ENCODE results near the gene ARID1A. TPM values are rescaled to one million over a fixed set of nuclear protein-coding genes. Genes with fewer than 3 reads are reported as not detected.

The ARID1A gene
- polyA plus RNA-seq, 1 donor (not counting 4 experiments of a cell fraction or from before 2014, with no cell fraction given), result 10.2 TPM

GRCh38 chr1:26782521-26783212 is 86.9 kb downstream of the ARID1A start:
- Histone ChIP-seq H3K36me3 (ENCODE audit: control insufficient read depth in 2 of 2, extremely low read depth in 1 of 2, insufficient read depth in 2 of 2, low read length in 2 of 2) (peaks cover 24 to 29% of the 10 kb centered on the region in 2 experiments), H3K4me3 (ENCODE audit: control insufficient read depth in 2 of 3, extremely low read depth in 1 of 3, insufficient read depth in 2 of 3, low read depth in 1 of 3, low read length in 3 of 3) (no peak overlapping the region), H3K4me1 (ENCODE audit: control insufficient read depth, extremely low read depth, insufficient read depth, low read length) (peaks cover 19% of the 10 kb centered on the region), H3K27me3 (ENCODE audit: control insufficient read depth, extremely low read depth, insufficient read depth, low read length) (no peaks in the 10 kb centered on the region), H3K79me2 (ENCODE audit: control insufficient read depth, insufficient read depth, low read length) (peaks cover 4% of the 10 kb centered on the region), H3K9me1 (ENCODE audit: control insufficient read depth, extremely low read depth, insufficient read depth, low read length) (no peaks in the 10 kb centered on the region), H2AFZ (ENCODE audit: control insufficient read depth, low read length) (no peak overlapping the region), H3K4me2 (ENCODE audit: control insufficient read depth, extremely low read depth, insufficient read depth, low read depth, low read length) (no peak overlapping the region), H4K20me1 (ENCODE audit: control insufficient read depth, extremely low read depth, insufficient read depth, low read length) (no peaks in the 10 kb centered on the region), H3K27ac (ENCODE audit: control insufficient read depth, insufficient read depth, low read length) (no peak overlapping the region), H3K9ac (ENCODE audit: control insufficient read depth, extremely low read depth, insufficient read depth, low read length) (no peak overlapping the region), H3K9me3 (ENCODE audit: control insufficient read depth, low read depth, low read length) (no peaks in the 10 kb centered on the region)
- FAIRE-seq (no peak), DNase-seq (ENCODE audit: low read depth, low spot score) (no peak)
- dilution Hi-C loops (cut with MboI; ENCODE audit: extremely low pct_ligation_motif_present, low sequenced_read_pairs), result no loop called here
- TF ChIP-seq EZH2 (IDR thresholded peaks at IDR 0.05; ENCODE audit: low read length), result no peak
- no peak for TF ChIP-seq CTCF (optimal IDR thresholded peaks at IDR 0.05 in 1 of 3, IDR thresholded peaks at IDR 0.05 in 1 of 3, conservative IDR thresholded peaks at IDR 0.05 in 1 of 3; ENCODE audit: extremely low read depth in 1 of 3, insufficient read depth in 2 of 3, low read length in 3 of 3)

- Histone ChIP-seq H3K27me3 (ENCODE audit: control insufficient read depth, extremely low read depth, insufficient read depth, low read length) (no peaks in the 10 kb centered on the region), H3K4me1 (ENCODE audit: control insufficient read depth, extremely low read depth, insufficient read depth, low read length) (peaks cover 25% of the 10 kb centered on the region), H3K27ac (ENCODE audit: control insufficient read depth, insufficient read depth, low read length) (no peak overlapping the region), H3K9me3 (ENCODE audit: control insufficient read depth, low read depth, low read length) (no peaks in the 10 kb centered on the region), H3K9me1 (ENCODE audit: control insufficient read depth, extremely low read depth, insufficient read depth, low read length) (no peaks in the 10 kb centered on the region), H2AFZ (ENCODE audit: control insufficient read depth, low read length) (no peak overlapping the region), H4K20me1 (ENCODE audit: control insufficient read depth, extremely low read depth, insufficient read depth, low read length) (no peaks in the 10 kb centered on the region), H3K4me2 (ENCODE audit: control insufficient read depth, extremely low read depth, insufficient read depth, low read depth, low read length) (no peak overlapping the region), H3K79me2 (ENCODE audit: control insufficient read depth, insufficient read depth, low read length) (peaks cover 6% of the 10 kb centered on the region), H3K4me3 (ENCODE audit: control insufficient read depth in 2 of 3, extremely low read depth in 1 of 3, insufficient read depth in 2 of 3, low read depth in 1 of 3, low read length in 3 of 3) (no peak overlapping the region), H3K36me3 (ENCODE audit: control insufficient read depth in 2 of 2, extremely low read depth in 1 of 2, insufficient read depth in 2 of 2, low read length in 2 of 2) (peaks cover 19 to 24% of the 10 kb centered on the region in 2 experiments), H3K9ac (ENCODE audit: control insufficient read depth, extremely low read depth, insufficient read depth, low read length) (no peak overlapping the region)
- DNase-seq (ENCODE audit: low read depth, low spot score) (no peak), FAIRE-seq (no peak)
- dilution Hi-C loops (cut with MboI; ENCODE audit: extremely low pct_ligation_motif_present, low sequenced_read_pairs), result no loop called here
- TF ChIP-seq CTCF (optimal IDR thresholded peaks at IDR 0.05 in 1 of 3, IDR thresholded peaks at IDR 0.05 in 1 of 3, conservative IDR thresholded peaks at IDR 0.05 in 1 of 3; ENCODE audit: extremely low read depth in 1 of 3, insufficient read depth in 2 of 3, low read length in 3 of 3) (no peak), EZH2 (IDR thresholded peaks at IDR 0.05; ENCODE audit: low read length) (no peak)
Measured at GRCh38 chr1:26783646-26784022, 87.8 kb downstream of the ARID1A start.

All from keratinocyte (primary cell).